ENCODE measurements around the gene RFTN1. TPM values are rescaled to one million over a fixed set of nuclear protein-coding genes. Genes with fewer than 3 reads are reported as not detected.

The RFTN1 gene
- total and polyA plus RNA-seq, 9 donors: 25.2 to 63.1 (median 46.4) TPM

GRCh38 chr3:16472593-16472992 lies 40.9 kb downstream of the RFTN1 start:
- H3K27ac ChIP-seq: no peak overlapping the region
- TF ChIP-seq POLR2A (IDR thresholded peaks at IDR 0.05) (no peak), EP300 (IDR thresholded peaks at IDR 0.05) (no peak)
- no peaks in the 10 kb centered on the region for H3K9me3 ChIP-seq
- DNase-seq: no peak
- 74 to 88% (median 83%) methylated on average over 8 of the region's 8 CpGs for WGBS, 3 donors
- no peaks in the 10 kb centered on the region for H3K36me3 ChIP-seq
- H3K4me3 ChIP-seq: no peak overlapping the region
- peaks cover 3% of the 10 kb centered on the region for H3K4me1 ChIP-seq (ENCODE audit: insufficient read depth)
- intact Hi-C loops (cut with DNase I): no loop called here
- H3K27me3 ChIP-seq: no peaks in the 10 kb centered on the region

- no peak for TF ChIP-seq EP300 (IDR thresholded peaks at IDR 0.05)
- Histone ChIP-seq H3K36me3 (no peaks in the 10 kb centered on the region), H3K27me3 (no peaks in the 10 kb centered on the region), H3K27ac (no peak overlapping the region), H3K4me3 (no peak overlapping the region), H3K9me3 (no peaks in the 10 kb centered on the region), H3K4me1 (ENCODE audit: insufficient read depth) (peaks cover 3% of the 10 kb centered on the region)
- no peak for DNase-seq
- intact Hi-C loops (cut with DNase I): no loop called here
- WGBS, 3 donors: 93 to 94% (median 93%) methylated on average over 3 of the region's 3 CpGs
Measured at GRCh38 chr3:16471897-16472296, 41.6 kb downstream of the RFTN1 start.

GRCh38 chr3:16470590-16470989 lies 42.9 kb downstream of the RFTN1 start:
- Histone ChIP-seq H3K36me3 (no peaks in the 10 kb centered on the region), H3K27ac (no peak overlapping the region), H3K9me3 (no peaks in the 10 kb centered on the region), H3K4me3 (no peak overlapping the region), H3K27me3 (no peaks in the 10 kb centered on the region), H3K4me1 (ENCODE audit: insufficient read depth) (peaks cover 5% of the 10 kb centered on the region)
- no peak for TF ChIP-seq CTCF (IDR thresholded peaks at IDR 0.05)
- TF ChIP-seq POLR2A (IDR thresholded peaks at IDR 0.05): no peak
- TF ChIP-seq EP300 (IDR thresholded peaks at IDR 0.05): no peak
- intact Hi-C loops (cut with DNase I): no loop called here
- no peak for DNase-seq
- WGBS, 3 donors: 88 to 100% (median 95%) methylated on average over 1 of the region's 1 CpG

- intact Hi-C loops (cut with DNase I): no loop called here
- Histone ChIP-seq H3K27me3 (no peaks in the 10 kb centered on the region), H3K4me3 (no peak overlapping the region), H3K9me3 (no peaks in the 10 kb centered on the region), H3K27ac (no peak overlapping the region), H3K4me1 (ENCODE audit: insufficient read depth) (peaks cover 7% of the 10 kb centered on the region), H3K36me3 (no peaks in the 10 kb centered on the region)
- 75 to 76% (median 75%) methylated on average over 10 of the region's 10 CpGs for WGBS, 3 donors
- no peak for DNase-seq
- TF ChIP-seq CTCF (IDR thresholded peaks at IDR 0.05) (no peak), POLR2A (IDR thresholded peaks at IDR 0.05) (no peak), EP300 (IDR thresholded peaks at IDR 0.05) (no peak)
Measured at GRCh38 chr3:16468336-16469098, 45.0 kb downstream of the RFTN1 start.

GRCh38 chr3:16468002-16468335 lies 45.5 kb downstream of the RFTN1 start:
- Histone ChIP-seq H3K27ac (no peak overlapping the region), H3K36me3 (no peaks in the 10 kb centered on the region), H3K4me1 (ENCODE audit: insufficient read depth) (peaks cover 7% of the 10 kb centered on the region), H3K27me3 (no peaks in the 10 kb centered on the region), H3K9me3 (no peaks in the 10 kb centered on the region), H3K4me3 (no peak overlapping the region)
- no peak for TF ChIP-seq CTCF (IDR thresholded peaks at IDR 0.05)
- no peak for TF ChIP-seq POLR2A (IDR thresholded peaks at IDR 0.05)
- TF ChIP-seq EP300 (IDR thresholded peaks at IDR 0.05): no peak
- 22 to 41% (median 28%) methylated on average over 6 of the region's 6 CpGs for WGBS, 3 donors
- intact Hi-C loops (cut with DNase I): no loop called here
- no peak for DNase-seq

Measured in ovary (tissue), 9 donors.